Activated CD8-positive, alpha-beta memory T cell treated with anti-CD3 and anti-CD28 coated beads, Interleukin-2, amount 50 U/mL, for 24 hours (primary cell): ENCODE results near the gene HOXD1.

Experiments used
- DNase-seq: peaks from one replicate; pipeline ENCODE4 v3.0.0-alpha.2; 2020; ENCODE audit errors: extremely low read depth

The HOXD1 gene

DNA sequence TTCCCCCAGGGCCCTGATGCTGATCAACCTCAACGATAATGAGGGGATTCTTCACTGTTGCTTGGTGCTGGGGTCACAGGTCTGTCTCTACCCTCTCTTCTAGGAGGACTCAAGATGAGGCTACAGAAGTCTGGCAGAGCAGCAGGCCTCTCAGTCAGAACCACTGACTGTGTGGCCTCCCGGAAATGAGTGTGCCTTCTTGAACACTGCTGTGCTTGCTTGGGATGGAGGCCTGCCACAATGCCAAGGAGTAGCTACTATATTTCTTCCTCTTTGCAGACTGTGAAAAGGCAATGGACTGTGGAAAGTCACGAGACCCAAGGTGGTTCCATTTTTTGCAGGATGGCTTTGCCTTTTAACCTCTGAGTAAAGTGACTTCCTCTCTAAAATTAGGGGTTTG lies 5.8 kb upstream of the HOXD1 start:
- no peak for DNase-seq

DNA sequence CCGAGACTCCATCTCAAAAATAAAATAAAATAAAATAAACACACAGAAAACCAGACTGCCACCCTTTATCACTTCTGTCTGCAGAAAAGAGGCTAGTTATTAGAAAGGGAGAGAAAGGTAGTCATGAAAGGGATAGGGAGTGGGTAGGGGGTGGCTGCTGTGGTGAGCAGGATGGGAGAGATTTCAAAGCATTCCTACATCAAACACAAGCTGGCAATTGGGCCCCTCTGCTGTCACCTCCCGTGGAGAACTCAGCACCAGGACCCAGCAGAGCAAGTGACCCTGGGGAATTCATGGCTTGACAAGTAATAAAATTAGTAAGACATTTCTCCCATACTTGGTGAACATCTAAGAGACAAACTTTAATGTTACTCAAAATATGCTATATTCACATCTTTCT lies 3.7 kb upstream of the HOXD1 start:
- no peak for DNase-seq

DNA sequence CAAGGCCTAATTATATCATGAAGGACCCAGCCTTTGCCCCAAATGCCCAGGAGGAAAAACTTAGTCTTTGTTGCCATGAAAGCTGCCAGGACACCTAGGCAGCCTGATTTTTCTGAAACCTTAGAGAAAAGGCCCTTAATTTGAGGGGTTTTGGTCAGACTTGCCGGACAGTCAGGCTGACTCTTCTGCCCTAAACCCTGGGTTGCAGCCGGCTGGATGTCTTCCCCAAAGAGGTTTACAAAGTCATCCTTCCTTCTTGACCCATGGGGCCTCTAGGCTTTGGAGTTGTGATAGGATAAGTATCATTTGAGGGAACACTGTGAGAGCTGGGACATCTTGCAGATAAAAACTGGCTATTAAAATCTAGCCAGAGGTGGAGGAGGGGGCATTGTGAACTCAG lies 2.4 kb upstream of the HOXD1 start:
- DNase-seq: no peak

DNA sequence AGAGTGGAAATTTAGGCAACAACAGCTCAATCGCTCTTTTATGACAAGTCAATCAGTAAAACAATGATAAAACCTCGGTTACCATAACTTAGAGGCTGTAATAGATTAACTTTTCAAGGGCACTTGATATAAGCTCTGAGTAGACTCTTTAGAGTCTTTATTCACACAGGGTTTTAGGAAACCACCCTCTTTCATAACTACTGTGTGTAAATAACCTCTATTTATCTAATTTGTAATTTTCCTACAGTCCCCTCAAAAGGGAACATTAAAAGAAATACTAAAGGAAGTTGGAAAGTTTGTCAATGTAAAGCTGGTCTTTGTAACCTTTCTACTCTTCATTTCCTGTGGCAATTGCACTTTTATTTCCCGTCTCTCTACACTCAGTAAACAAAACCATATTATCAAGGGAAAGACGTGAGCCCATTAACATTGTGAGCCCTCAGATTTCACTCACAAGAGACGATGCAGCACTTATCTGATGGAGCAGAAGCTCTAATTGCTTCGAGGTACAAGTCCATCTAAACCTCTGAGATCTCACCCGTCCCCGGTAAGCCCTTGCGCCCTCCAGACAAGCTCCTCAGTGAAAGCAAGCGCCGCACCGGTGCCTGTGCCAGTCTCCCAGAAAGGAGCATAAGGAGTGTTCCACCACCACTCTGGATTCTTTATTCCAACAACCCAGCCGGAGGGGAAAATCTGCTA lies 1.1 kb upstream of the HOXD1 start:
- DNase-seq: no peak

DNA sequence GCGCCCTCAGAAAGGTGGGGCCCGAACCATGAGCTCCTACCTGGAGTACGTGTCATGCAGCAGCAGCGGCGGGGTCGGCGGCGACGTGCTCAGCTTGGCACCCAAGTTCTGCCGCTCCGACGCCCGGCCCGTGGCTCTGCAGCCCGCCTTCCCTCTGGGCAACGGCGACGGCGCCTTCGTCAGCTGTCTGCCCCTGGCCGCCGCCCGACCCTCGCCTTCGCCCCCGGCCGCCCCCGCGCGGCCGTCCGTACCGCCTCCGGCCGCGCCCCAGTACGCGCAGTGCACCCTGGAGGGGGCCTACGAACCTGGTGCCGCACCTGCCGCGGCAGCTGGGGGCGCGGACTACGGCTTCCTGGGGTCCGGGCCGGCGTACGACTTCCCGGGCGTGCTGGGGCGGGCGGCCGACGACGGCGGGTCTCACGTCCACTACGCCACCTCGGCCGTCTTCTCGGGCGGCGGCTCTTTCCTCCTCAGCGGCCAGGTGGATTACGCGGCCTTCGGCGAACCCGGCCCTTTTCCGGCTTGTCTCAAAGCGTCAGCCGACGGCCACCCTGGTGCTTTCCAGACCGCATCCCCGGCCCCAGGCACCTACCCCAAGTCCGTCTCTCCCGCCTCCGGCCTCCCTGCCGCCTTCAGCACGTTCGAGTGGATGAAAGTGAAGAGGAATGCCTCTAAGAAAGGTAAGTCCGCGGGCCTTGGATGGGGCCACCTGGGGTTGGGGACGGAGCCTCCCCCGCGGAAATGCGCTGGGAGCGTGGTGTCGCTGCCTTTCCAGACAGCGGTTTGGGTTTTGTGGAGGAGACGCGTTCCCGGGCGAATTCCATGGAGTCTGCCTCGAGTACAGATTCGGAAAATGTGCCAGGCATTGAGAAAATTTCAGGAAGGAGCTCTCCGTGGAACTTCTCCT lies 559 bp downstream of the HOXD1 start:
- no peak for DNase-seq

DNA sequence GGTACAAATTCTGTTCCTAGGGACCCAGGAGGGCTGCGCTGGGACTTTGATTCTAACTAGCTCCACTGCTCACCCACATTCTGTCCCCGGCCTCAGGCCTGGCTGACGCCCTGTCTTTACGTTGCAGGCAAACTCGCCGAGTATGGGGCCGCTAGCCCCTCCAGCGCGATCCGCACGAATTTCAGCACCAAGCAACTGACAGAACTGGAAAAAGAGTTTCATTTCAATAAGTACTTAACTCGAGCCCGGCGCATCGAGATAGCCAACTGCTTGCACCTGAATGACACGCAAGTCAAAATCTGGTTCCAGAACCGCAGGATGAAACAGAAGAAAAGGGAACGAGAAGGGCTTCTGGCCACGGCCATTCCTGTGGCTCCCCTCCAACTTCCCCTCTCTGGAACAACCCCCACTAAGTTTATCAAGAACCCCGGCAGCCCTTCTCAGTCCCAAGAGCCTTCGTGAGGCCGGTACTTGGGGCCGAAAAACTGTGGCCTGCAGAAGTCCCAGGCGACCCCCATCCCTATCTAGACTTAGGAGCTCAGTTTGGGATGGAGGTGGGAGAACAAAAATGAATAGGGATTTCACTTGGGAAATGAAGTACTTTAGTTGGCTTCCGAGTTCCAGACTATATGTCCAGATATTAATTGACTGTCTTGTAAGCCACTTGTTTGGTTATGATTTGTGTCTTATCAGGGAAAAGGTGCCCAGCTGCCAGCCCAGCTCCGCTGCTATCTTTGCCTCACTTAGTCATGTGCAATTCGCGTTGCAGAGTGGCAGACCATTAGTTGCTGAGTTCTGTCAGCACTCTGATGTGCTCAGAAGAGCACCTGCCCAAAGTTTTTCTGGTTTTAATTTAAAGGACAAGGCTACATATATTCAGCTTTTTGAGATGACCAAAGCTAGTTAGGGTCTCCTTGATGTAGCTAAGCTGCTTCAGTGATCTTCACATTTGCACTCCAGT lies 1.5 kb downstream of the HOXD1 start:
- DNase-seq: no peak

DNA sequence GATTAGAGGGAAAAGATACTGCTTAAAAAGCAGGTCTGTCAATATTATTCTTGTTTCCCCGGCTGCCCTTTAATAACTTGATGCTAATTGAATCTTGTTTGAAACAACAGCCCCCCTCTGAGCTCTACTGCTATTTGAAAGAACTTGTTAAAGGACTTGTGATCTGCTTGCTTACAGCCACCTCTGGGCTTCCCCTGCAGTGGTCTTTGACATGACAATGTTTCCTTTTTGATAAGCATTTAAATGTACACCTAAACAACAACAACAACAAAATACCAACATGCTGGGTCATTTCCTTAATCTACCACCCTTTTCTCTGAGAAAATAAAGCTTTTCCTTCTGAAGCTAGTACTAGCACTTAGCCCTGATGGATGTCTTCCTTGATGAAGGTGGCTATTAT lies 3.9 kb downstream of the HOXD1 start:
- no peak for DNase-seq

DNA sequence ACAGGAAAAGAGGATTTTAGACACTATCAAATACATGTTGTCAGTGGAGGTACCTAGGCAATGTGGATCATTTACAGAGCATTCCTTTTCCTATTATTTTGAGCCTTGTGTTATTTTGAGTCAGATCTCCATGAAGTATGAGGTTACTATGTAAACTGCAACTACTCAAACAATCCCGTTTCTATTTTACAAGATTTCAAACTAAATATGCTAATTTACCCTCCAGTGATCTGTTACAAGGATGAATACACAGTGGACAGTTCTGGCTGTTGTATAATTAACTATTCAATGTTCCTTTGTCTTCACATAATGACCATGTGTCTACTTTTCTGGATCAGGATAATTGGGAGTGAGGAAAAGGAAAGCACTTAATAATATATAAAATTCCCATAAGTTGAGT lies 4.6 kb downstream of the HOXD1 start:
- DNase-seq: no peak

DNA sequence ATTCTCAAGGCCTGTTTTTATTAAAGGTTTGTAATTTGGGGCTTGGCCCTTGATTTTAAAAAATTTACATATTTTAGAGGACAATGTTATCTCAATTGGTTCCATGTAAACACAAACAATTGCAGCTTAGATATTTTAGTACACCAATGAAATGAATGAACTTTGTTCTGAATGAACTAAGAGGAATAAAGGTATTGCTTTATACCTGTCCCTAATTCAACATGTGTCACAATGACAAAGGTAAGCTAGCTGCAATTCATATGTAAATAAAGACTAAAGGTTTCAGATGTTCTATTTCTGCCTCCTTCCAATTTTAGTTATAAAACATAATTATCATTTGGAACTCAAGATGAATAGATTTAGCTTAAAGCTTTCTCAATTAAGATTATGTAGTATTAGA lies 11.4 kb downstream of the HOXD1 start:
- DNase-seq: no peak

DNA sequence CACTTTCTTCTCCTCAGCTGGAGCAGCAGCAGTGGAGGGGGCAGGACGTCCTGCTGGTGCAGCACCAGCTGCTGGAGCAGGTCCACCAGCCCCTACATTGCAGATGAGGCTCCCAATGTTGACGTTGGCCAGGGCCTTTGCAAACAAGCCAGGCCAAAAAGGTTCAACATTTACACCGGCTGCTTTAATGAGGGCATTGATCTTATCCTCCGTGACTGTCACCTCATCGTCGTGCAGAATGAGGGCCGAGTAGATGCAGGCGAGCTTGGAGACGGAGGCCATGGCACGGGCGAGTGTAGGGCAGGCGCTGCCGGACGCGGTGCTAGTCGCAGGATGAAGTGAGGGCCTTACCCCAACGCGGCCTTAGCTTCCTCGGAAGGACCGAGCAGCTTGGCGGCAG lies 12.5 kb downstream of the HOXD1 start:
- DNase-seq: no peak

DNA sequence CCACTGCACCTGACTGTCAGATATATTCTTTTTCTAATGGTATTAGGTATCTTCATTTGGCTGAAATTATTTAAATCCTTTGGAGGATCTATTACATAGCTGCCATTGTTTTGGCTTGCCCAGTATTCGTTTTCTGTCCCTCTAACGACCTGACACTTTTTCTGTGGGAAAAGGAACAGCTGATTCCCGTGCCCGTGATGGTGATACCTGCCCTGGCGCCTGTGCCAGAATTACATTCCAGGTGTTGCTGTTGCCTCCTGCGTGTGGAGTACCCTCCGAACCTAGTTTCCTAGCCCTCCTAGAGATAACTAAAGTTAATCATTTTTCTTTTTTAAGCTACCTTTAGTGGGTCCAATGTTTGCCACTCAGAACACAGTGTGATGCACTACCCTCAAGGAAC lies 14.0 kb downstream of the HOXD1 start:
- no peak for DNase-seq

DNA sequence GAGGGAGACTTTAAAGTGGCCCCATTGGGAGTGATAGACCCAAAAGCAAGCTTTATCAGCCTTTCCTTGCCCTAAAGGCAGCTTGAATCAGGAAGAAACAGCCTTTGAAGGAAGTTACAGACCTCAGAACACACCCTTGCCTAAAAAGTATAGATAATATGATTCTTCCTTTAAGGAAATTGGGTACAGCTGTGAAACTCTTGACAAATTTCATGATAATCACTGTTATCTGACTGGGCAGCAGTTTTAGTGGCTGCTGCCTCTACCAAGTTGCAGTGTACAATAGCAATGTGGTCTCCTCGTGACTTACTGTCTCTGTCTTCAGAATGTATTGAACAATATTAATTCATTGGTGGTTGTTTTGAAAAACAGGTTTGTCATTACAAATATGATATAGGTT lies 16.7 kb downstream of the HOXD1 start:
- DNase-seq: no peak

DNA sequence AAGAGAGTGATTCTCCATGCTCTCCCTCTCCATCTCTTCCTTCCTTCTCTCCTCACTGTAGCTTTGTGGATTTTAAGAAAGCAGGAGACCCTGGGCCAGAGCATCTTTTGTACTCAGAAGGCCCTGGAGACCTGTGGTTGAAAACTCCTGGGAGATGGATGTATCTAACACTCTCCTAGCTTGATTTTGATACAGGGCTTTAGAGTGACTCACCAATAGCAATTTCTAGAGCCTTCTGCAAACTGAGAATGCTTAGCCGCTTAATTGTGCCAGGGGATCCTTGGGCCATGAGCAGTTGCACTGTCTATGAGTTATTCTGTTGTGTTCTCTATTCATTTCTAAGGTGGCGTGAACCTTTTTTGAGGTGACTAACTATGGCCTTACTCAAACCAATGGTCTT lies 17.7 kb downstream of the HOXD1 start:
- no peak for DNase-seq

DNA sequence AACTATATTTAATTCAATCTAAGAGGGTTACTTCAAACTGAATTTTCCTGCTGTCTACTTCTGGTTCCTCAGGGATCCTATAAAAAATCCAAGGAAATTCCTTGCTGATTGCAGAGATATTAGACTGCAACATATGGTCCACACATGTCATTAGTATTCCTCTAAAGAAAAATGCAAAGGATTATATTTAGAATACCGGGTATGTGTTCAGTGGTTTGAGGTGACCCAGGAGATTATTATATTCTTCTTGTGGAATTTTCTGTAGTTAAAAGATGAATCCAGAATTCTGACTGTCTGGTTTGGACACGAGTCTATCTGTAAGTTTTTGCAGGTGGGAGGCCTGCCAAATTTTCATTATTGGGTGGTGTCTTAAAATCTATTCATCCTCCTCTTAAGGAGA lies 18.2 kb downstream of the HOXD1 start:
- no peak for DNase-seq

DNA sequence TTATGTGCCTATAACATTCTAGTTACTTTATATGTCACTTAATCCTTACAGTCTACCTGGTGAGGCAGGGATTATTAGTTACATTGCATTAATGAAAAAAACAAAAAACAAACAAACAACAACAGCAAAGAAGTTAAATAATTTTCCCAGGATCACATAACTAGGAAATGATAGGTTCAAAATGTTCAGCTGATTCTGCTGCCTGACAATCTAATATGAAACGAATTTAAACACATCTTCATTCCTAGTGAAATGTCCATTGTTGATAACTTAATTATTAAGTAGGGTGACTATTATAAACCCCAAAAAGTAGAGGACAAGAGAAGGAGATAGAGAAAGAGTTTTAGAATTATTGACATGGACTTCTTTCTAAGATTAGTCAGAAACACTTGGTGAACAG lies 22.6 kb downstream of the HOXD1 start:
- DNase-seq: no peak

DNA sequence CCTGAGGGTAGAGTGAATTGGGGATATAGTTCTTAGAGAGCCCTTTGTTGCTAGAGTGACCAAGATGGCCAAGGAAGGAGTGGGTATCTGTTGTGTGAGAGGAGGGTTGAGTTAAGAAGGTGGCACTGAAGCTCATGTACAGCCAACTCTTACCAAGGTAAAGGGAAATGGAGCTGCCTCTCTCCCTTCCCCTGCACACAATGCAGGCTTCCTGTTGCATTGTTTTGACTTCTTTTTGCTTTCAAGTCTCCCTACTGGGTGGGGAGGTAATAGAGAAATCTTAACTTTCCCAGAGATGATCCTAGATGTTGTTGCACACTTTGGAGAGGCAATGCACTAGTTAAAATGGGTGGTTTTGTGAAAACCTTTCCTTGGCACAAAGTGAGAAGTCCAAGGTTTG lies 23.8 kb downstream of the HOXD1 start:
- DNase-seq: no peak

DNA sequence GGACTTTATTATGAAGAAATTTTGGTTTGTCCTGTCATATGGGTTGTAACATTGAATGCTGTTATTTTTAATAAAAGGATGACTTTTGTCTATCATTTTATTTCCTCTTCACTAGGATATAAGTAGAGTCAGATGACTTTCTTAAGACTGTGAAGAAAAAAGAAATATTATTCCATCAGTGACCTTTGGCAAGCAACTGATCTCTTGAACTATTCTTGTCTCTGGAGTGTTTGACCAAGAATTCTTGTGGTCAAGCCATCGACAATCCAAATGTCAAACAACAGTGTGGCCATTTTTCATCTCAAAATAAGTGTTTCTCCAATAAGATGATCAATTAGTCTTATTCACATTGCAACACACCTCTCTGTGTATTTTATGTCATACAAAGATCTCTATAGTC lies 24.9 kb downstream of the HOXD1 start:
- DNase-seq: no peak

DNA sequence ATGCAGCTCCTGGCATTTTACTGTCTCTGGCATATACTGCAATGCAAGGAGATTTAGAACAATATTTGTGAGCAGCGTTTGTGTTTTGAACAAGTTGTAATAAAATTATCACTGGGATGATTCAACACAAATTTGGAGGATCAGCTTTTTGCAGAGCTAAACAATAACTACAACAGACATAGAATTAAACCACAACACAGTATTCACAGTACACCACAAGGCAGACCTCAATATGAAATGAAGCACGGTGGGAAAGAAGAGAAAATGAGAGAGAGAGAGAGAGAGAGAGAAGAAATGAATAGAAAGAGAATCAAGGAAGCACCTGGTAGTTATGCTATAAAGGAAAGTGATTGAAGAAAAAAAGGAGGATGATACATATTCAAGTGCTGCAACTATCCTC lies 39.4 kb downstream of the HOXD1 start:
- no peak for DNase-seq

DNA sequence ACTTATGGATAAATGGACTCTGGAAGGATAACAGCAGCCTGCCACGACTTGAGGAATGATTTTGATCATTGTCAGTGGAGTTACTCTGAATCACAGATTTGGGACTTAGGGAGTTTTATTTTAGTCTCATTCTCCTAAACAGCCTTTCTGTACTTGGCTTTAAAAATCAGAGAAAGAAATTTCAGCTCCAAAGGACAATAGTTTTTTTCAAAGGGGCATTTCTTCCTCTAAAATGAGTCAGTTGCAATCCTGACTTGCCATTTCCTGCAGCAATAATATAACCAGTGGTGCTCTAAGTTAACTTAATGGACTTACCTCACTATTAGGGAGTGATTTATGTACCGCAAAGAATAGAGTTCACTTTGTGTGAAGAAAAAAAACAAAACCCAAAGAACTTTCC lies 45.7 kb downstream of the HOXD1 start:
- DNase-seq: no peak

DNA sequence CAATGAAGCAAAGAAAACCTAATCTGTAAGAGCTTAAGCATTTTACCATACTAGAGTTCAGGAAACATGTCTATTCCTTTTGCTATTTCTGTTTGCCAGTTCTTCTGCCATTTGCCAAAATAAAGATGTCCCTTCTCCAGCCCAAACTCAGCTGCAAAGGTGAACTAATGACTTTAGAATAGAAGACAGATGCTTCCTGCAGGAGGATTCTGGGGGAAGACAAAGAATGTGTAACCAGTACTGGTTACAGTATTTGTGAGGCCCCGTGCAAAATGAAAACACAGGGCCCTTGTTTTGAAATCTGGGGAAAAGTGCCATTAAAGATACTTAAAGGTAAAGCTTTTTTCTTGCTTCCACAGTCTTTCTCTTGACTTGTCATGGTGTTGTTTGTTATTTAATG lies 46.5 kb downstream of the HOXD1 start:
- no peak for DNase-seq

DNA sequence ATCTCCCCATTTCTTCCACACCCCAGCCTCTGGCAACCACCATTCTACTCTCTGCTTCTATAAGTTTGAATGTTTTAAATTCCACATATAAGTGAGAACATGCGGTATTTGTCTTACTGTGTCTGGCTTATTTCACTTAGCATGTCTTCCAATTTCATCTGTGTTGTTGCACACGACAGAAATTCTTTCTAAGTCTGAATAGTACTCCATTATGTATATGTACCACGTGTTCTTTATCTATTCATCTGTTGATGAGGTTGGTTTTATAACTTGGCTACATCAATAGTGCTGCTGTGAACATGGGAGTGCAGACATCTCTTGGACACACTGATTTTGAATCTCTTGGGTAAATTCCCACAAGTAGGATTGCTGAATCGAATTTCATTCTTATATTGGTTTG lies 49.0 kb downstream of the HOXD1 start:
- DNase-seq: no peak

DNA sequence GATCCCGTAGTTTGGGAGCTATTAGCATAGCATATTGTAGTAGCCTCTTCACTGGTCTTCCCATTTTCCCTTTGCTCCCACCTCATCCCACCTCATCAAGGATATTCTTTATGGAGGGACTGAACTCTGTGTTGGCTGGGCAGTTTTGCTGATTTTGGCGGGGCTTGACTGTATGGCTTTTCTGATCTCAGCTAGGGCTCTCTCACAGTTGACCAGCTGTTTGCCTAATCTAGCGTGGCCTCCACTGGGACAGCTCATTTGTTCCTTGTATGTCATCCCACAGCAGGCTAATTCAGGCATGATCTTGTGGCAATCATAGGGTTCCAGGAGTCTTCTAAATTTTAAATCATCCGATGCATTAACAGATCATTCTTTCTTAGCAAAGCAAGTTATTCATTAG lies 50.6 kb downstream of the HOXD1 start:
- no peak for DNase-seq
